Calu3 (cell line): Measurements from ENCODE around the gene PRSS23. TPM values are rescaled to one million over a fixed set of nuclear protein-coding genes. Genes with fewer than 3 reads are reported as not detected.
"Not testable (repeated sequence)": the region's sequence is repeated elsewhere in the genome, so short reads cannot be mapped to it uniquely, and the experiment has no call there.

Source experiments
- BruUV-seq: library from RNA; stranded (reverse); fragments of 400-500 nt; replicated peaks from 2 replicates; lab custom pipeline; 2021; lab: Mats Ljungman, UMichigan
- CTCF ChIA-PET: fragments of 300-600 bp; sonication (Branson Sonifier 250); formaldehyde crosslinking; loops from one replicate; lab custom pipeline; 2022; ENCODE audit warnings: antibody characterized with exemption; lab: Charles Lee
- DNase-seq: peaks from one replicate; pipeline ENCODE4 v3.0.0; 2022
- H3K27ac Mint-ChIP-seq: one replicate; pipeline ENCODE4 v1.8.0; 2022; ENCODE audit warnings: mixed read lengths; ENCODE audit not compliant: unreplicated experiment
- H3K27me3 Mint-ChIP-seq: one replicate; pipeline ENCODE4 v1.8.0; 2022; ENCODE audit warnings: mixed read lengths; ENCODE audit not compliant: unreplicated experiment
- H3K36me3 Mint-ChIP-seq: one replicate; pipeline ENCODE4 v1.8.0; 2022; ENCODE audit warnings: mild to moderate bottlenecking, moderate library complexity, mixed read lengths; ENCODE audit not compliant: insufficient read depth, unreplicated experiment
- H3K4me1 Mint-ChIP-seq: one replicate; pipeline ENCODE4 v1.8.0; 2022; ENCODE audit warnings: mild to moderate bottlenecking, low read depth, mixed read lengths; ENCODE audit not compliant: unreplicated experiment
- H3K4me3 Mint-ChIP-seq: one replicate; pipeline ENCODE4 v1.8.0; 2022; ENCODE audit warnings: mild to moderate bottlenecking, low read depth, moderate library complexity, mixed read lengths; ENCODE audit not compliant: unreplicated experiment
- H3K9me3 Mint-ChIP-seq: one replicate; pipeline ENCODE4 v1.8.0; 2022; ENCODE audit warnings: low read depth, mixed read lengths; ENCODE audit not compliant: unreplicated experiment
- CTCF ChIP-seq: fragments of 200-600 bp; IDR thresholded peaks from one replicate; pipeline ENCODE4 v1.8.0; 2022; ENCODE audit warnings: antibody characterized with exemption; ENCODE audit not compliant: unreplicated experiment
- intact Hi-C: fragments of 100-400 bp; cut with micrococcal nuclease; formaldehyde crosslinking; loops from one replicate; pipeline ENCODE4 v1.10.0; 2022; ENCODE audit not compliant: unreplicated experiment
- total RNA-seq: library from RNA; stranded (reverse); gene quantifications from 2 replicates; pipeline ENCODE4 v1.2.3, GENCODE V29; 2022

Gene PRSS23
- total RNA-seq, 1 experiment from 2014 or later = 13.9 TPM

DNA sequence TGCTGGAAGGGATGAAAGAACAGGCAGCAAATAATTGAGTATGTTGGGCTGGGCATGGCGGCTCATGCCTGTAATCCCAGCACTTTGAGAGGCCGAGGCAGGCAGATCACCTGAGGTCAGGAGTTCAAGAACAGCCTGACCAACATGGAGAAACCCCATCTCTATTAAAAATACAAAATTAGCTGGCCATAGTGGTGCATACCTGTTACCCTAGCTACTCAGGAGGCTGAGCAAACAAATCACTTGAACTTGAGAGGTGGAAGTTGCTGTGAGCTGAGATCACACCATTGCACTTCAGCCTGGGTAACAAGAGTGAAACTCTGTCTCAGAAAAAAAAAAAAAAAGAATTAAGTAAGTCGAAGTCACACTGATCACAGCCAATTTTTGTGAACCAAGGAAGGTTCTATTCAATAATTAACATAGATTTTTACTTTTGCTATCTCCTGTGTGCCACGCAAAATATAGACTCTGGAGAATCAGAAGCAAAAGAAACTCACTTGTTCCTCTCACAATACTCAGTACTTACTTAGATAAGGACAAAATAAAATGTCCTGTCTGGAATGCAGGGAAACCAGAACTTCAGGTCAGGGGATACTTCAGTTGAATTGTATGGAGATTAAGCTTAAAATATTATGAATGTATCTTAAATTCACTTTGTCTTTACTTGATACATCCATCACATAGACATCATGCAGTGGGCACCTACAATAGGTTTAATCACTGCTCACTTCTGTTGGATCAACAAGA is 44.6 kb downstream of the PRSS23 start:
- BruUV-seq, H3K27ac Mint-ChIP-seq, intact Hi-C loops, H3K27me3 Mint-ChIP-seq, H3K4me1 Mint-ChIP-seq, H3K4me3 Mint-ChIP-seq, DNase-seq, H3K9me3 Mint-ChIP-seq, H3K36me3 Mint-ChIP-seq: not testable (repeated sequence)
- CTCF ChIA-PET = interaction anchor here (0.7 kb wide), 1 partner anchor 474 kb away, joined by 3 read pairs; no protein-coding TSS in a partner anchor

- H3K9me3 Mint-ChIP-seq = no peaks in the 10 kb centered on the region
- no peak overlapping the region for H3K27ac Mint-ChIP-seq
- H3K36me3 Mint-ChIP-seq = no peaks in the 10 kb centered on the region
- H3K4me3 Mint-ChIP-seq = no peak overlapping the region
- intact Hi-C loops = no loop called here
- TF ChIP-seq CTCF = no peak
- H3K27me3 Mint-ChIP-seq = no peaks in the 10 kb centered on the region
- CTCF ChIA-PET = no interaction called here
- no TSS peak for BruUV-seq
- DNase-seq = no peak
- H3K4me1 Mint-ChIP-seq = peaks cover 8% of the 10 kb centered on the region
These were observed 47.8 kb downstream of the PRSS23 start for GRCh38 chr11:86848132-86848531.

- intact Hi-C loops = no loop called here
- BruUV-seq = no TSS peak
- no peaks in the 10 kb centered on the region for H3K36me3 Mint-ChIP-seq
These were observed 49.3 kb downstream of the PRSS23 start for GRCh38 chr11:86849679-86850078.

More at GRCh38 chr11:86849679-86850078, 49.3 kb downstream of the PRSS23 start:
- no peak for TF ChIP-seq CTCF
- Mint-ChIP-seq H3K4me3 (no peak overlapping the region), H3K27ac (no peak overlapping the region), H3K27me3 (no peaks in the 10 kb centered on the region), H3K9me3 (no peaks in the 10 kb centered on the region), H3K4me1 (peaks cover 8% of the 10 kb centered on the region)
- CTCF ChIA-PET = no interaction called here
- no peak for DNase-seq

Other genes with a start within 250 kb of the PRSS23 start
- gene ME3, start 127.9 kb upstream of the PRSS23 start, total RNA-seq = 13.3 and 14.2 TPM in 2 replicates
- gene FZD4, start 154.9 kb downstream of the PRSS23 start, total RNA-seq = 2.5 and 2.7 TPM in 2 replicates
- gene TMEM135, start 237.4 kb downstream of the PRSS23 start, total RNA-seq = 11.1 and 12.6 TPM in 2 replicates